Progenitor cell of endocrine pancreas (in vitro differentiated cells): Measurements from ENCODE around the gene CFAP73. TPM values are rescaled to one million over a fixed set of nuclear protein-coding genes. Genes with fewer than 3 reads are reported as not detected.

Experiments
- DNase-seq: peaks from one replicate; pipeline ENCODE4 v3.0.0; 2021; ENCODE audit warnings: low spot score; ENCODE audit not compliant: unreplicated experiment
- H3K27ac Mint-ChIP-seq: 2 replicates; pipeline ENCODE4 v1.8.0; 2021; ENCODE audit warnings: mild to moderate bottlenecking, moderate library complexity, mixed read lengths
- H3K27me3 Mint-ChIP-seq: 2 replicates; pipeline ENCODE4 v1.8.0; 2021; ENCODE audit warnings: mixed read lengths
- H3K36me3 Mint-ChIP-seq: 2 replicates; pipeline ENCODE4 v1.8.0; 2022; ENCODE audit warnings: mixed read lengths; ENCODE audit not compliant: insufficient read depth
- H3K4me1 Mint-ChIP-seq: 2 replicates; pipeline ENCODE4 v1.8.0; 2021; ENCODE audit warnings: low read depth, mixed read lengths
- H3K4me3 Mint-ChIP-seq: 2 replicates; pipeline ENCODE4 v1.8.0; 2021; ENCODE audit warnings: low read depth, mild to moderate bottlenecking, moderate library complexity, mixed read lengths
- H3K9me3 Mint-ChIP-seq: 2 replicates; pipeline ENCODE4 v1.8.0; 2021; ENCODE audit warnings: low read depth, mixed read lengths
- total RNA-seq: library from RNA; stranded (reverse); gene quantifications from 2 replicates; pipeline ENCODE4 v1.2.1, GENCODE V29; 2021
- TF ChIP-seq, protein P1 (sequence below): fragments of 200-600 bp; sonication (generic); IDR thresholded peaks from one replicate; pipeline ENCODE4 v1.5.0; 2021; ENCODE audit warnings: antibody characterized with exemption, mild to moderate bottlenecking; ENCODE audit not compliant: unreplicated experiment

CFAP73 gene
- total RNA-seq, 1 donor from 2014 or later: not detected

GRCh38 chr12:113134521-113134951 lies 15.0 kb upstream of the CFAP73 start:
- Mint-ChIP-seq H3K27ac (no peak overlapping the region), H3K36me3 (no peaks in the 10 kb centered on the region), H3K4me3 (no peak overlapping the region), H3K9me3 (no peaks in the 10 kb centered on the region), H3K27me3 (peaks cover 54% of the 10 kb centered on the region), H3K4me1 (peaks cover 5% of the 10 kb centered on the region)
- TF ChIP-seq, protein P1, sequence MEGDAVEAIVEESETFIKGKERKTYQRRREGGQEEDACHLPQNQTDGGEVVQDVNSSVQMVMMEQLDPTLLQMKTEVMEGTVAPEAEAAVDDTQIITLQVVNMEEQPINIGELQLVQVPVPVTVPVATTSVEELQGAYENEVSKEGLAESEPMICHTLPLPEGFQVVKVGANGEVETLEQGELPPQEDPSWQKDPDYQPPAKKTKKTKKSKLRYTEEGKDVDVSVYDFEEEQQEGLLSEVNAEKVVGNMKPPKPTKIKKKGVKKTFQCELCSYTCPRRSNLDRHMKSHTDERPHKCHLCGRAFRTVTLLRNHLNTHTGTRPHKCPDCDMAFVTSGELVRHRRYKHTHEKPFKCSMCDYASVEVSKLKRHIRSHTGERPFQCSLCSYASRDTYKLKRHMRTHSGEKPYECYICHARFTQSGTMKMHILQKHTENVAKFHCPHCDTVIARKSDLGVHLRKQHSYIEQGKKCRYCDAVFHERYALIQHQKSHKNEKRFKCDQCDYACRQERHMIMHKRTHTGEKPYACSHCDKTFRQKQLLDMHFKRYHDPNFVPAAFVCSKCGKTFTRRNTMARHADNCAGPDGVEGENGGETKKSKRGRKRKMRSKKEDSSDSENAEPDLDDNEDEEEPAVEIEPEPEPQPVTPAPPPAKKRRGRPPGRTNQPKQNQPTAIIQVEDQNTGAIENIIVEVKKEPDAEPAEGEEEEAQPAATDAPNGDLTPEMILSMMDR: no peak
- DNase-seq: no peak

- peak within 1 kb of the TSS; percentile 35 for H3K4me3 Mint-ChIP-seq
These were observed 14.1 kb upstream of the CFAP73 start, which contains the start of gene RASAL1 for GRCh38 chr12:113135178-113136127. Gene RASAL1 (minus strand): TSS chr12:113135761. CDS start chr12:113135462, 299 bp downstream.

DNA sequence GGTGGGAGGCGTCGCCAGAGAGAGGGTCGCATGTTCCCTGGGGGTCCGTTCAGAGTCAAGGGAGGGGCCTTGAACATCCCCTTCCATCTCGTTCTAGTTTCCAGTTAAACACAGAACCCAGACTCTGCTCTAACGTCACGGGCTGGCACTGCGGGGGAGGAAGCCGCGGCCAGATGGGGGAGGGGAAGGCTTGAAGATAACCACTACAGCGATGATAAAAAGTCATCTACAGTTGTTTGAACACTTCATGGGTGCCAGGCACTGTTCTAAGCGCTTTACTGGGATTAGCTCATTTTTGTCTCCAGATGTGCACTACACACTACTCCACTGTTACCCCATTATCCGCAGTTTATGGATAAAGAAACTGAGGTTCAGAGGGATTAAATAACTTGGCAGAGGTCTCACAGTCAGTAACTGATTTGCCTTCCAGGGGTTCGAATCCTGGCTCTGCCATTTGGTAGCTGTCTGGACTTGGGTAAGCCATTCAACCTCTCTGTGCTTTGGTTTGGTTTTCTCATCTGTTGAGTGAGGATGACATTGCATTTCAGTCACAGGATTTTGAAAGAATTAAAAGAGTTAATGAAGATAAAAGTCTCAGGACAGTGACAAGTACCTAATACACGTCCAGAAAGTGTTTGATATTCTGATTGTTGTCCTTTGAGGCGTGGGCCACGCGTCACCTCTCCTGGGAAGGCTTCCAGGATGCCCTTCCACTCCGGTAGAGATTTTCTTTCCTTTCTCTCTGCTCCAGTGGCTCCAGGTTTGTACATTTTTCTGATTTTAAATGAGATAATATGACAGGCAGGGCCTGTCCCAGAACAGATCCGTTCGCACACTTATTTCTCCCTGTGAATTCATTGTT lies 13.2 kb upstream of the CFAP73 start:
- H3K4me3 Mint-ChIP-seq: no peak overlapping the region
- no peak for DNase-seq
- H3K27ac Mint-ChIP-seq: no peak overlapping the region
- H3K4me1 Mint-ChIP-seq: peaks cover 5% of the 10 kb centered on the region
- peaks cover 50% of the 10 kb centered on the region for H3K27me3 Mint-ChIP-seq
- H3K9me3 Mint-ChIP-seq: no peaks in the 10 kb centered on the region
- no peaks in the 10 kb centered on the region for H3K36me3 Mint-ChIP-seq
- TF ChIP-seq, protein P1: no peak

More at GRCh38 chr12:113135178-113136127, 14.1 kb upstream of the CFAP73 start, which contains the start of gene RASAL1:
- H3K27ac Mint-ChIP-seq: no peak within 1 kb of the TSS
- H3K9me3 Mint-ChIP-seq: no peaks in the 10 kb centered on the region
- H3K27me3 Mint-ChIP-seq: peaks cover 52% of the 10 kb centered on the region
- H3K4me1 Mint-ChIP-seq: peaks cover 5% of the 10 kb centered on the region
- DNase-seq: peak; percentile 51
- H3K36me3 Mint-ChIP-seq: no peaks in the 10 kb centered on the region
- TF ChIP-seq, protein P1: peak; percentile 64

DNA sequence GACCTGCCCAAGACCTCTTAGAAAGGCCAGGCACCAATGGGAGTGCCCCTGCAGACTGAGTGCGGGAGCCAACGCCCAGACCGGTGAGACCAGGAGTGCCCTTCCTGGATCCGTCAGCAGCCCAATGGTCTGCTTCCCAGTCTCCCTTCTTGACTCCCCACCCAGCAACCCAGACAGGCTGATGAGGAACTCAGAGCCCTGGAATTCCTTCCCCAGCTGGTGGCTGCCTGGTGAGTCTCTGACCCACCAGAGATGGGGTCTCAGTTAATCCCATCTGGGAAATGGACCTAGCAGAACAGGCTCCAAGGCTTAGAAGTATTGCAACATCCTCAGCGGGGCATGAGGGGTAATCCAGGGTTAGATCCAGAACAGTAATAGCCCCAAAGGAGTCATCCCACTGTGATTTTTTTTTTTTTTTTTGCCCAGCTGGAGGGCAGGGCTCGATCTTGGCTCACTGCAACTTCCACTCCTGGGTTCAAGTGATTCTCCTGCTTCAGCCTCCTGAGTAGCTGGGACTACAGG lies 12.5 kb upstream of the CFAP73 start:
- H3K4me3 Mint-ChIP-seq: no peak overlapping the region
- no peaks in the 10 kb centered on the region for H3K36me3 Mint-ChIP-seq
- H3K9me3 Mint-ChIP-seq: no peaks in the 10 kb centered on the region
- DNase-seq: no peak
- peaks cover 5% of the 10 kb centered on the region for H3K4me1 Mint-ChIP-seq
- TF ChIP-seq, protein P1: no peak
- H3K27ac Mint-ChIP-seq: no peak overlapping the region
- H3K27me3 Mint-ChIP-seq: peaks cover 45% of the 10 kb centered on the region
